Breast epithelium (tissue), 3 donors: ENCODE data around the gene SMAD1.

Experiments used
- CTCF ChIP-seq, 3 donors: fragments of 450-650 bp; IDR thresholded peaks; one replicate each; pipeline ENCODE4 v1.5.1; 2016 to 2017; ENCODE audit warnings: antibody characterized with exemption in 3 of 3, mild to moderate bottlenecking in 3 of 3, moderate library complexity in 3 of 3
- POLR2A ChIP-seq: fragments of 450-650 bp; IDR thresholded peaks from one replicate; pipeline ENCODE4 v1.6.1; 2016; ENCODE audit warnings: antibody characterized with exemption, mild to moderate bottlenecking, moderate library complexity
- POLR2AphosphoS5 ChIP-seq, 3 donors: sonication (generic); formaldehyde crosslinking; IDR thresholded peaks; one replicate each; pipeline ENCODE4 v1.6.1; 2017; ENCODE audit warnings: antibody characterized with exemption in 3 of 3

- TF ChIP-seq CTCF (IDR thresholded peaks at IDR 0.05): peak; percentile 62 to 83 (median 71)
- TF ChIP-seq POLR2A: no peak
- no peak for TF ChIP-seq POLR2AphosphoS5 (IDR thresholded peaks at IDR 0.05)
These were observed 76.1 kb downstream of the SMAD1 start for GRCh38 chr4:145557720-145558119.
